GM12801 (cell line): ENCODE measurements around the gene NOTUM.

Source experiments
- CTCF ChIP-seq: IDR thresholded peaks from one replicate; pipeline ENCODE4 v1.5.1; 2011; ENCODE audit warnings: control low read depth; ENCODE audit not compliant: insufficient read length; ENCODE audit errors: extremely low read depth

Gene NOTUM

GRCh38 chr17:81999587-81999975 lies 38.6 kb upstream of the NOTUM start:
- no peak for TF ChIP-seq CTCF

GRCh38 chr17:81998691-81999438 lies 37.9 kb upstream of the NOTUM start:
- TF ChIP-seq CTCF = no peak

DNA sequence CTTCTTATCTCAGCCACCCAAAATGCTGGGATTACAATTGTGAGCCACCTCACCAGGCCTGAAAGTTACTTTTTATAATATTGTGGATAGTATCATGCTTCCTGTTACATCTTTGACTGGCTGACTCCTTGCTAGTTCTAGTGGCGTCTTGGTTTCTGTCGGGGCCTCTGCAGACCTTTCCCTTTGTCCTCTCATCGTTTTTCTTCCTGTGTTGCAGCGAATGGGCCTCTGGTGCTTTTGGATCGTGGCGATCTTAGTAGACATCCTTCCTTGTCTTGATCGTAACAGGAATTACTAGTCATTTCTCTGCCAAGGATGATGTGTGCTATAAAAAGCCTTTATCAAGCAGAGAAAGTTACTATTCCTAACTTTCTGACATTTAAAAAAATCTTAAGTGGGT lies 37.2 kb upstream of the NOTUM start:
- TF ChIP-seq CTCF = no peak

GRCh38 chr17:81996757-81997441 lies 35.9 kb upstream of the NOTUM start:
- no peak for TF ChIP-seq CTCF

- no peak for TF ChIP-seq CTCF
Measured at GRCh38 chr17:81996232-81996756, 35.3 kb upstream of the NOTUM start.

- TF ChIP-seq CTCF = no peak
Measured at GRCh38 chr17:81995463-81996231, 34.7 kb upstream of the NOTUM start.
